Motor neuron (in vitro differentiated cells): ENCODE measurements around the gene LARP4B. TPM values are rescaled to one million over a fixed set of nuclear protein-coding genes. Genes with fewer than 3 reads are reported as not detected.
"Not testable (repeated sequence)": the region's sequence is repeated elsewhere in the genome, so short reads cannot be mapped to it uniquely, and the experiment has no call there.

Experiments used
- ATAC-seq, 8 experiments: fragments of 200-7000 bp; cut with Tn5 transposase; replicated peaks in 6 of 8; 2 replicates each; pipeline ENCODE4 v1.8.0; 2021; ENCODE audit warnings: mild to moderate bottlenecking in 8 of 8, moderate library complexity in 8 of 8
- H3K27ac ChIP-seq, 2 donors: fragments of 250-450 bp; sonication (Bioruptor Pico); 2 replicates each; pipeline ENCODE4 v1.9.0; 2021; ENCODE audit warnings: antibody characterized with exemption in 2 of 2, mild to moderate bottlenecking in 2 of 2, moderate library complexity in 1 of 2
- H3K4me1 ChIP-seq, 2 donors: fragments of 250-450 bp; sonication (Bioruptor Pico); replicated peaks in 1 of 2; 2 replicates each; pipeline ENCODE4 v1.6.1; 2021; ENCODE audit warnings: antibody characterized with exemption in 2 of 2, mild to moderate bottlenecking in 2 of 2, moderate library complexity in 1 of 2
- H3K4me3 ChIP-seq, 5 donors: fragments of 250-450 bp; sonication (Bioruptor Pico); 2 replicates each; pipeline ENCODE4 v1.9.0; 2021; ENCODE audit warnings: antibody characterized with exemption in 5 of 5, mild to moderate bottlenecking in 5 of 5, moderate library complexity in 4 of 5
- WGBS, 10 experiments: fragments of 450-650 bp; shearing (Covaris generic); methylation state at CpG; one replicate each; pipeline ENCODE4 v1.0.0; 2022; 5-methylcytosine and 5-hydroxymethylcytosine counted together
- in situ Hi-C, 9 experiments: fragments of 400-800 bp; cut with MboI; loops; one replicate each; pipeline ENCODE4 v1.15.0; 2021; ENCODE audit warnings: low sequenced_read_pairs in 9 of 9, low pct_unique_long_range_greater_than_20kb in 2 of 9; ENCODE audit not compliant: unreplicated experiment in 9 of 9
- total RNA-seq, 8 experiments: library from RNA; unstranded; fragments of 300-600 nt; gene quantifications; 2 replicates each; pipeline versions ENCODE4 v1.2.3 to v1.2.4, GENCODE V29; 2022

Gene LARP4B
- total RNA-seq, 8 experiments from 2014 or later = 17.2 to 66.0 (median 34.1) TPM

GRCh38 chr10:770048-770712 is 161.3 kb downstream of the LARP4B start:
- H3K4me1 ChIP-seq, in situ Hi-C loops, H3K27ac ChIP-seq, ATAC-seq, H3K4me3 ChIP-seq: not testable (repeated sequence)
- 34 to 100% (median 87%) methylated on average over 2 to 7 of the region's 13 CpGs for WGBS, 10 experiments

- WGBS, 10 experiments = 55 to 100% (median 85%) methylated on average over 1 to 2 of the region's 2 CpGs
- Histone ChIP-seq H3K27ac (no peak overlapping the region), H3K4me3 (no peak overlapping the region), H3K4me1 (no peaks in the 10 kb centered on the region)
- ATAC-seq = no peak
- in situ Hi-C loops = no loop called here
These were observed 163.7 kb downstream of the LARP4B start for GRCh38 chr10:767794-768193.

- no peak for ATAC-seq
- Histone ChIP-seq H3K4me1 (no peaks in the 10 kb centered on the region), H3K27ac (no peak overlapping the region), H3K4me3 (no peak overlapping the region)
- WGBS, 10 experiments = 50 to 100% (median 86%) methylated on average over 1 of the region's 1 CpG; no CpG with 5 or more reads in 5 of the 10 experiments
- in situ Hi-C loops = no loop called here
These were observed 164.3 kb downstream of the LARP4B start for GRCh38 chr10:767211-767610.

GRCh38 chr10:761376-761775 is 170.1 kb downstream of the LARP4B start:
- H3K27ac ChIP-seq = no peak overlapping the region
- H3K4me3 ChIP-seq = no peak overlapping the region
- in situ Hi-C loops = no loop called here
- no peak for ATAC-seq
- no peaks in the 10 kb centered on the region for H3K4me1 ChIP-seq

- ATAC-seq = no peak
- Histone ChIP-seq H3K4me3 (no peak overlapping the region), H3K4me1 (no peaks in the 10 kb centered on the region), H3K27ac (no peak overlapping the region)
- WGBS, 10 experiments = 35 to 87% (median 75%) methylated on average over 2 of the region's 2 CpGs
- in situ Hi-C loops = no loop called here
These were observed 170.9 kb downstream of the LARP4B start for GRCh38 chr10:760622-761021.

GRCh38 chr10:759898-760477 is 171.5 kb downstream of the LARP4B start:
- in situ Hi-C loops = no loop called here
- WGBS, 10 experiments = 63 to 100% (median 80%) methylated on average over 1 to 3 of the region's 5 CpGs; no CpG with 5 or more reads in 5 of the 10 experiments

More at GRCh38 chr10:759898-760477, 171.5 kb downstream of the LARP4B start:
- no peak overlapping the region for H3K4me3 ChIP-seq
- no peaks in the 10 kb centered on the region for H3K4me1 ChIP-seq
- H3K27ac ChIP-seq = no peak overlapping the region
- ATAC-seq = no peak

Other genes starting within 250 kb of the LARP4B start
- 10 to 100 TPM in 5 of 8 experiments, 1 to 10 TPM in 3; 1.9 to 26.3 (median 19.8) TPM for gene DIP2C, start 242.0 kb downstream of the LARP4B start, total RNA-seq
- 100 to 1,000 TPM in 1 of 8 experiments, 10 to 100 TPM in 7; 35.9 to 115 (median 49.1) TPM for gene GTPBP4, start 56.7 kb upstream of the LARP4B start, total RNA-seq
- gene IDI2, start 94.2 kb upstream of the LARP4B start, total RNA-seq = not detected
- gene IDI1, start 117.4 kb upstream of the LARP4B start, total RNA-seq = 100 to 1,000 TPM in 4 of 8 experiments, 10 to 100 TPM in 4; 47.7 to 112 (median 99.2) TPM
- gene WDR37, start 124.7 kb upstream of the LARP4B start, total RNA-seq = 10 to 100 TPM in 7 of 8 experiments, 1 to 10 TPM in 1; 8.4 to 20.3 (median 16.1) TPM